Esophagus squamous epithelium (tissue), 4 donors: ENCODE measurements around the gene DNM3.

Source experiments
- POLR2A ChIP-seq, 4 donors: fragments of 450-650 bp; IDR thresholded peaks; one replicate each; pipeline ENCODE4 v1.6.1; 2017; ENCODE audit warnings: antibody characterized with exemption in 4 of 4, mild to moderate bottlenecking in 4 of 4, moderate library complexity in 3 of 4
- TF ChIP-seq, protein P1 (sequence below), 6 experiments: fragments of 450-650 bp in 4 of 6; fragments of 200-600 bp in 2 of 6; sonication (generic) in 2 of 6; IDR thresholded peaks; one replicate each; pipeline ENCODE4 v1.5.1; 2016 to 2019; ENCODE audit warnings: antibody characterized with exemption in 6 of 6, mild to moderate bottlenecking in 4 of 6, moderate library complexity in 4 of 6

- TF ChIP-seq, protein P1, sequence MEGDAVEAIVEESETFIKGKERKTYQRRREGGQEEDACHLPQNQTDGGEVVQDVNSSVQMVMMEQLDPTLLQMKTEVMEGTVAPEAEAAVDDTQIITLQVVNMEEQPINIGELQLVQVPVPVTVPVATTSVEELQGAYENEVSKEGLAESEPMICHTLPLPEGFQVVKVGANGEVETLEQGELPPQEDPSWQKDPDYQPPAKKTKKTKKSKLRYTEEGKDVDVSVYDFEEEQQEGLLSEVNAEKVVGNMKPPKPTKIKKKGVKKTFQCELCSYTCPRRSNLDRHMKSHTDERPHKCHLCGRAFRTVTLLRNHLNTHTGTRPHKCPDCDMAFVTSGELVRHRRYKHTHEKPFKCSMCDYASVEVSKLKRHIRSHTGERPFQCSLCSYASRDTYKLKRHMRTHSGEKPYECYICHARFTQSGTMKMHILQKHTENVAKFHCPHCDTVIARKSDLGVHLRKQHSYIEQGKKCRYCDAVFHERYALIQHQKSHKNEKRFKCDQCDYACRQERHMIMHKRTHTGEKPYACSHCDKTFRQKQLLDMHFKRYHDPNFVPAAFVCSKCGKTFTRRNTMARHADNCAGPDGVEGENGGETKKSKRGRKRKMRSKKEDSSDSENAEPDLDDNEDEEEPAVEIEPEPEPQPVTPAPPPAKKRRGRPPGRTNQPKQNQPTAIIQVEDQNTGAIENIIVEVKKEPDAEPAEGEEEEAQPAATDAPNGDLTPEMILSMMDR (IDR thresholded peaks at IDR 0.05), result no peak
- TF ChIP-seq POLR2A (IDR thresholded peaks at IDR 0.05), result no peak
Observed at GRCh38 chr1:172442843-172443565, 601.7 kb downstream of the DNM3 start.
